Hematopoietic multipotent progenitor cell treated with erythropoietin and hydrocortisone succinate and interleukin-3 and kit ligand, for 4 days (in vitro differentiated cells): ENCODE measurements around the gene CHIT1.

Experiments
- DNase-seq: peaks from one replicate; pipeline ENCODE4 v3.0.0-alpha.2; 2015

Gene CHIT1

DNA sequence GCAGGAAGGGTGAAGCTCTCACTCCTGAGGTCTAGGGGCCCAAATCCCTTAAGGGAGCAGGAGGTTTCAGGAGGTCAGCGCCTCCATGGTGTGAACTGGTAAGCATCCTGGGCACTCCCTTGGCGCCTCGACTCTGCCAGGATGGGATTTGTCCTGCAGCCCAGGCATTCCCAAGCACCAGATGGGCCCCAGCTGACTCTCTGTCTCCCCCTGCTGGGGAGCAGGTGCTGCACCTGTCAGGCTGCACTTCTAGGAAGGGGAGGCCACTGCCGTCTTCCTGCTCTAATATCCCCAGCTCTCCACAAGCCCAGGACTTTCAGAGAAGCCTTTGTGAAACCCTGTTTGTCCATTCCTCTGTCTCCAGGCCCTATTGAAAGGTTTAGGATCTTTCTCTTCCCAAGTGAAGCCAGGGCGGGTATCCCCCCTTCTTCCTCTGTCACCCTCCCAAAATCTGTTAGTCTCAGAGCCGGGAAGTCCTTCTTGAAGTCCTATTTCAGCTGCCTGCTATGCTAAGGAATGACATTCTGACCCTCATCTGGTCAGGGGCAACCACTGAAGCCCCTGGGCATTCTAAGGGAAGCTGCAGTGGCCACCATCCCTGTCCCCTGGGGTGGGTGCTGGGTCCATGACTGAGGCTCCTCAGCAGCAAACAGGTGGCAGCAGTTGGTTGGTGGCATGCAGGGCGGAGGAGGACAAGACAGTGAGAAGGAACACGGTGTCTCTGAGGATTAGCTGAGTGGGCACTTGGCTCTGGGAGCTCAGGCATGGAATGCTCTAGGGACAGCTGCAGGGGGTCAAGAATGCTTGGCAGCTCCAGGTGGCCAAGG lies 57.1 kb downstream of the CHIT1 start:
- peak; percentile 70 for DNase-seq

DNA sequence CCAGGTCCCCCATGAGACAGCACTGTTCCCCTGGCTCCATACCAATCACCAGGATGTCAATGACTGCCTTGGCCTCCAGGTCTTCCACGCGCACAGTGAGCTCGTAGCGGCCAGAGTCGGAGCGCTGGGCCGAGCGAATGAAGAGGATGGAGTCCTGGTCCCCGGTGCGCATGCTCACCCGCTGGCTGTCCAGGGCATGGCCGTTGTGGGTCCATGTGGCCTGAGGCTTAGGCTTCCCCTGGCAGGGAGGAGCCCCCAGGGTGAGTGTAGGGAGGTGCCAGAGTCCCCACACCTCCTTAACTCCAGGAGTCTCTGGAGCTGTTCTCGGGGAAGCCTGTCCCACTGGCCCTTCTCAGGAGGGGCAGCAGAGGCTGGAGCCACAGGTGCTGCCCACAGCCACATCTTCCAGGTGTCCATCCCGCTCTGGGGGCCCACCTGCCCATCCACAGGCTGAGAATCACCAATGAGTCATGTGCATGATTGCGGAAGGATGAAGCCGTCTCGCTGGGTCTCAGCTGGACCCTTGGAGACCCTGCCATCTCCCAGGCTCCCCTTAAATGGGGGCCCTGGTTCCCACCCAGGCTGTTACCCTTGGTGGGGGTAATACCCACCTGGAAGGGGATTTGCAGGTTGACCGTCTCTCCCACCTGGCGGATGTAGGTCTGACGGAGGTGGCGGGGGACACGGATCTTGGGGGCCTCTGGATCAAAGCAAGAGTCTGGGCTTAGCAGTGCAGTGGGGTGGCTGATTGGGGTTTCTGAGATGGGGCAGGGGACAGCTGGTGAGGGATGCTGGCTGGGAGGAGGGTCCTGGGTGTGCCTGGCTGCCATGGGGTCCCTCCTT lies 57.9 kb downstream of the CHIT1 start:
- no peak for DNase-seq

DNA sequence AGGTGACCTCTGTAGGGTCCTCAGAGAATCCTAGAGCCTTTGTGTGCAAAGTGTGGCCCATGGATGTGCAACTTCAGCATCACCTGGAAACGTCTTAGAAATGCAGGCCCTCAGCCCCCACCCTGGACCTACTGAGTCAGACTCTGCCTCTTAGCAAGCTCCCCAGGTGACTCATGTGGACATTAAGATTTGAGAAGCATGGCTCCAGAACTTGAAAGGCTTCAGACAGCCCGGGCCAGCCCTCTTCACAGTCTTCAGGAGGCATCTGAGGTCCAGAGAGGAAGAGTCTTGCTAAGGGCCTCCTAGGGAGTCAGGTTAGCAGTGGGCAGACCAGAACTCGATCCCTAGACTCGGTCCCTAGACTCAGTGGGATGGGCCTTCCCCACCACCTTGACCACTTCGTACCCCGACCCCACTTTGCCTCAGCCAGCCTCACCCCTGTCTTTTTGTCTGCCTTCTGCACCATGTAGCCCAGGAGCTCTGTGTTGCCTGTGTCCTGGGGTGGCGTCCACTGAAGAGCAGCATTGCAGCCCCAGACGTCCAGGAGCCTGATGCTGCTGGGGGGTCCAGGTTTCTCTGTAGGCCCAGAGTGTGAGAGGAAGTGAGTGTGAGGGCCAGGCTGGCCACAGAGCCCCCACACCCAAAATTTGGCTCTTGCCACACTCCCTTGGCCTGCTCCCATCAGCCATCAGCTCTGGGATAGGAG lies 58.7 kb downstream of the CHIT1 start:
- DNase-seq: no peak

DNA sequence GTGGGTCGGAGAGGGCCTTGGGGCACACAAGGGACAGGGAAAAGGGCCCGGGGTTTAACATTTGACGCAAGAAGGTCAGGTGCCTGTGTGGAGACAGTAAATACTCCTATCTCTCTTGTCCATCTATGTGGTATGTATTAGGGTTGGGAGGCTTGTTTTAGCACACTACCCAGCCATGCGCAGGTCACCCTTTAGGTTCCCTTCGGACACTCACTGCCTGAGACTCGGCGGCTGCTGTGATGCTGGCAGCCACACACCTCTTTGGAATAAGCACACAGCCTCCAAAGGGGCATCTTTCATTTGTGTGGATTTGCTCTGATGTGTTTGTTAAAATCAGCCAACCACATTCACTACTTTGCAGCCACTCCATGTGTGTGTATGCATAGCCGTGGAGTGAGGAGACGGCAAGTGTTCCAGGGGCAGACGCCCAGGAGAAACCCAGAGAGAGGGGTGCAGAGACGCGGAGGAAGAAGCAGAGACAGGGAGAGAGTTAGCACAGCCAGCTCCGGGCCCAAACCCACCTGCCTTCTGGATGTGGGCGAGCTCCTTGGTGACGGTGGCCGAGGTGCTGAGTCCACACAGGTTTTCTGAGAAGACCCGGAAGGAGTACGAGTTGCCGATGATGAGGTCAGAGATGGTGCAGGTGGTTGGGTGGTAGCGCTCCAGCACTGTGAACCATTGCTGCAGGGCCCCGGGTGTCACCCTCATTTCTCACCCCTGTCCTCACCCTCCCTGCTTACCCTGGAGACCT lies 59.5 kb downstream of the CHIT1 start:
- no peak for DNase-seq

DNA sequence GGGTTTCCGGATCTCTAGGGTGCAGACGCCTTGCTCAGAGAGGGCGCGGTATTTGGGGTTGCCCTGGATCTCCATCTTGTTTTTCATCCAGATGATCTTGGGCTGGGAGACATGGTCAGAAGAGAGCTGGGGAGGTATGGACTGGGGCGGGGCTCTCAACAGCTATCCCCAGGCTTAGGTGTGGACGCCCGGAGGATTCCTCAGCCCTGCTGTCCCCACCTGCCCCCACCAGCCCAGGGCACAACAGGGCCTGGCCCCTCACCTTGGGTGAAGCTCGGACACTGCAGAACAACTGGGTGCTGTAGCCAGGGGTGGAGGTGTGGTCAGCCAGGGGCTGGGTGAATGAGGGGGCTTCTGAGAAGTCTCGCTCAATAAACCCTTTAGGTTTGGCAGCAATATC lies 60.5 kb downstream of the CHIT1 start:
- DNase-seq: no peak

DNA sequence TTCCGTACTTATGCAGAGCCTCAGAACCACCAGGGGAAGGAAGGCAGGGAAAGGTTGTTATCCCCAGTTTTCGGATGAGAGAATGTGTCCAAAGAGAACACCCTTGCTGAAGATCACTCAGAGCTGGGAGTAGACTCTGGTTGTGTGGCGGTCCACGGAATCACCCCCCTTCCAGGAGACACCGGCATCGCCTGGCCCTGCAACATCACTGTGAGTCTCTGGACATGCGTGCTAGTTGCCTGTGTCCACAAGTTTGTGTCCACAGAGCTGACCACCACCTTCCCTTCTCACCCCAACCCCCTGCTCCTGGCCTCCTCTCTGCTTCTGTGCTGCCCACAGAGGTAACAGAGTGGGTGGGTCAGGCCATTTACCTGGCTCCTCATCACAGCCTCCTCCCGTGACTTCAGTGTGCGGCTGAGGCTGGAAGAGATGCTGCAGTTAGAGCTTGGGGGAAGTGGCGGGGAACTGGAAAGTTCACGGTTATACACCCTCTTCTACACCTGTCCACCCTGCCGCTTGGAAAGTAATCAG lies 61.2 kb downstream of the CHIT1 start:
- no peak for DNase-seq

DNA sequence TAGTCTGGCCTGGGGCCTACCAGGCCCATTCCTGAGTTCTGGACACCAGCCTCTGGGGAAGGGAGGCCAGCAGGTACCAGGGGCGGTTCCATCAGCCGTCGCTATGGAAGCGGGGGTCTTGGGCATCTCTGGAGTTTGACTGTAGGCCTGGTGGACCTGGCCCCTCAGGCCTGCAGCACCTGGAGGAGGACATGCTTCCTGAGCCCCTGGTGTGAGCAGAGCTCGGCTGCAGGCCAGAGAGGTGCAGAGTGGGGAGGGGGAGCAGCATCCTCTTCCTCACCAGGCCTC lies 61.6 kb downstream of the CHIT1 start:
- DNase-seq: no peak

DNA sequence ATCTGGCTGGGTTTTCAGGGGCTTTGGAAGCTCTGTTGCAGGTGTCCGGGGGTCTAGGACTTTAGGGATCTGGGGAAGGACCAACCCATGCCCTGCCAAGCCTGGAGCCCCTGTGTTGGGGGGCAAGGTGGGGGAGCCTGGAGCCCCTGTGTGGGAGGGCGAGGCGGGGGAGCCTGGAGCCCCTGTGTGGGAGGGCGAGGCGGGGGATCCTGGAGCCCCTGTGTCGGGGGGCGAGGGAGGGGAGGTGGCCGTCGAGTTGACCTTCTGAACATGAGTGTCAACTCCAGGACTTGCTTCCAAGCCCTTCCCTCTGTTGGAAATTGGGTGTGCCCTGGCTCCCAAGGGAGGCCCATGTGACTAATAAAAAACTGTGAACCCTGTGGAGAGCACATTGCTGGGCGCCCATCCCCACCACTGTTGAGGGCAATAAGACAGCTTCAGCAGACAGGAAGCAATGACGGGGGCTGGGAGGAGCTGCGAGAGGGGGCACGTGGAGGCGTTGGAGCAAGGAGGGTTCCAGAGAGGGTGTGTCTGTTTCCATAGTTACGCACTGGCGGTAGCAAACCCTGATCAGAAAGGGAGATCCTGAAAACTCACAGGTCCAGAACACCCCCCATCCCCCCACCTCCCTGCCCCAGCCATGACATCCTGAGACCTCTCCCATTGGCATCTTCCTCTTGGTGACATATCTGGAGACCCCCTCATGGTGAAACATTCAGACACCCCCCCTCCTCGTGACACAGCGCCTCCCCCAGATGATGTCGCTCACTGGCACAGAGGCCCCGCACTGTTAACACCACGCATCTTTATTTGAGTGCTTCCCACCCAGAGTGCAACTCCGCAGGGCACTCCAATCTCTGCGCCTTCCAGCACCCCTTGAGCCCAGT lies 62.2 kb downstream of the CHIT1 start:
- DNase-seq: peak; percentile 52

DNA sequence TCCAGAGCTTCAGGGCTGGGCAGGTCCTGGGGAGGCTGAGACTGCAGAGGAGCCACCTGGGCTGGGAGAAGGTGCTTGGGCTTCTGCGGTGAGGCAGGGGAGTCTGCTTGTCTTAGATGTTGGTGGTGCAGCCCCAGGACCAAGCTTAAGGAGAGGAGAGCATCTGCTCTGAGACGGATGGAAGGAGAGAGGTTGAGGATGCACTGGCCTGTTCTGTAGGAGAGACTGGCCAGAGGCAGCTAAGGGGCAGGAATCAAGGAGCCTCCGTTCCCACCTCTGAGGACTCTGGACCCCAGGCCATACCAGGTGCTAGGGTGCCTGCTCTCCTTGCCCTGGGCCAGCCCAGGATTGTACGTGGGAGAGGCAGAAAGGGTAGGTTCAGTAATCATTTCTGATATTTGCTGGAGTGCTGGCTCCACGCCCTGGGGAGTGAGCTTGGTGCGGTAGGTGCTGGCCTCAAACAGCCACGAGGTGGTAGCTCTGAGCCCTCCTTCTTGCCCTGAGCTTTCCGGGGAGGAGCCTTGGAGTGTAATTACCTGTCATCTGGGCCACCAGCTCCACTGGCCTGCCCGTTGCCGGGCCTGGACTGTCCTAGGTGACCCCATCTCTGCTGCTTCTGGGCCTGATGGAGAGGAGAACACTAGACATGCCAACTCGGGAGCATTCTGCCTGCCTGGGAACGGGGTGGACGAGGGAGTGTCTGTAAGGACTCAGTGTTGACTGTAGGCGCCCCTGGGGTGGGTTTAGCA lies 63.1 kb downstream of the CHIT1 start:
- peak; percentile 50 for DNase-seq
